IMR-90 (cell line): ENCODE measurements around the gene TNFRSF14. TPM values are rescaled to one million over a fixed set of nuclear protein-coding genes. Genes with fewer than 3 reads are reported as not detected.

Experiments used
- ATAC-seq: fragments of 200-7000 bp; cut with Tn5 transposase; 2 replicates; pipeline ENCODE4 v1.9.1; 2020; ENCODE audit warnings: low read depth, mild to moderate bottlenecking, moderate library complexity
- BruUV-seq: library from RNA; stranded (reverse); fragments of 400-500 nt; replicated peaks from 2 replicates; lab custom pipeline; 2021; lab: Mats Ljungman, UMichigan
- CTCF ChIA-PET: fragments of 300-600 bp; formaldehyde crosslinking; extraction: SDS; loops from one replicate; lab custom pipeline; 2021; ENCODE audit warnings: antibody characterized with exemption; lab: Yijun Ruan, JAX
- POLR2A ChIA-PET: fragments of 300-600 bp; sonication (Branson Sonifier 250); formaldehyde crosslinking; loops from one replicate; lab custom pipeline; 2022; ENCODE audit warnings: antibody characterized with exemption; ENCODE audit not compliant: unreplicated experiment; lab: Charles Lee
- DNase-seq: peaks from one replicate; pipeline ENCODE4 v3.0.0; 2013
- H2AFZ ChIP-seq: replicated peaks from 2 replicates; pipeline ENCODE3; 2013; ENCODE audit warnings: low read length, mild to moderate bottlenecking; ENCODE audit not compliant: poor library complexity
- H2AK5ac ChIP-seq: 2 replicates; pipeline ENCODE4 v1.6.1; 2013; ENCODE audit warnings: low read depth, low read length, inconsistent platforms
- H2AK9ac ChIP-seq: replicated peaks from 2 replicates; pipeline ENCODE3; 2013; ENCODE audit warnings: mild to moderate bottlenecking, low read depth, low read length, moderate library complexity; ENCODE audit not compliant: poor library complexity
- H2BK120ac ChIP-seq: 2 replicates; pipeline ENCODE4 v1.6.1; 2013; ENCODE audit warnings: low read depth, low read length, inconsistent platforms
- H2BK15ac ChIP-seq: 3 replicates; pipeline ENCODE4 v1.6.1; 2013; ENCODE audit warnings: low read depth, low read length, inconsistent platforms
- H2BK20ac ChIP-seq: 2 replicates; pipeline ENCODE4 v1.6.1; 2013; ENCODE audit warnings: low read depth, mild to moderate bottlenecking, inconsistent platforms, low read length, moderate library complexity
- H2BK5ac ChIP-seq: 2 replicates; pipeline ENCODE4 v1.6.1; 2013; ENCODE audit warnings: mild to moderate bottlenecking, low read depth, low read length, inconsistent platforms; ENCODE audit not compliant: poor library complexity, severe bottlenecking
- H3K14ac ChIP-seq: replicated peaks from 2 replicates; pipeline ENCODE4 v1.6.1; 2013; ENCODE audit warnings: low read depth, low read length, inconsistent platforms
- H3K18ac ChIP-seq: 2 replicates; pipeline ENCODE4 v1.6.1; 2013; ENCODE audit warnings: low read depth, low read length, control low read depth
- H3K23ac ChIP-seq: 2 replicates; pipeline ENCODE4 v1.6.1; 2013; ENCODE audit warnings: low read depth, low read length, inconsistent platforms
- H3K27ac ChIP-seq: 2 replicates; pipeline ENCODE4 v1.5.1; 2013; ENCODE audit warnings: mild to moderate bottlenecking, control low read depth, low read length; ENCODE audit not compliant: insufficient read depth
- H3K27me3 ChIP-seq: 2 replicates; pipeline ENCODE4 v1.6.1; 2013; ENCODE audit warnings: low read length; ENCODE audit not compliant: control insufficient read depth, insufficient read depth
- H3K36me3 ChIP-seq: 2 replicates; pipeline ENCODE4 v1.6.1; 2013; ENCODE audit warnings: low read length, mixed read lengths; ENCODE audit not compliant: control insufficient read depth, insufficient read depth
- H3K4ac ChIP-seq: 2 replicates; pipeline ENCODE4 v1.6.1; 2013; ENCODE audit warnings: low read depth, low read length, inconsistent platforms
- H3K4me1 ChIP-seq: 2 replicates; pipeline ENCODE4 v1.6.1; 2013; ENCODE audit warnings: low read length, mixed read lengths; ENCODE audit not compliant: control insufficient read depth, insufficient read depth
- H3K4me2 ChIP-seq: 2 replicates; pipeline ENCODE4 v1.6.1; 2013; ENCODE audit warnings: low read depth, mild to moderate bottlenecking, control low read depth, low read length, moderate library complexity
- H3K4me3 ChIP-seq: 2 replicates; pipeline ENCODE4 v1.5.1; 2013; ENCODE audit warnings: low read depth, mild to moderate bottlenecking, control low read depth, low read length, moderate library complexity; ENCODE audit not compliant: insufficient read depth
- H3K56ac ChIP-seq: 2 replicates; pipeline ENCODE4 v1.6.1; 2013; ENCODE audit warnings: low read length, inconsistent platforms; ENCODE audit not compliant: insufficient read depth; ENCODE audit errors: extremely low read depth
- H3K79me1 ChIP-seq, 2 experiments: 2 replicates each; pipeline ENCODE4 v1.6.1; 2013; ENCODE audit warnings: low read length in 2 of 2, inconsistent platforms in 1 of 2, low read depth in 1 of 2
- H3K9ac ChIP-seq: 2 replicates; pipeline ENCODE4 v1.6.1; 2013; ENCODE audit warnings: low read depth, low read length, control low read depth
- H3K9me1 ChIP-seq: 2 replicates; pipeline ENCODE4 v1.6.1; 2013; ENCODE audit warnings: low read length, inconsistent platforms; ENCODE audit not compliant: insufficient read depth
- H3K9me3 ChIP-seq: 2 replicates; pipeline ENCODE4 v1.6.1; 2013; ENCODE audit warnings: low read length; ENCODE audit not compliant: control insufficient read depth, insufficient read depth
- H4K20me1 ChIP-seq: 2 replicates; pipeline ENCODE4 v1.6.1; 2013; ENCODE audit warnings: low read length, inconsistent platforms; ENCODE audit not compliant: insufficient read depth
- H4K5ac ChIP-seq: 2 replicates; pipeline ENCODE4 v1.6.1; 2013; ENCODE audit warnings: mild to moderate bottlenecking, low read depth, low read length, control low read depth
- H4K8ac ChIP-seq, 2 experiments: 2 replicates each; pipeline ENCODE4 v1.6.1; 2013; ENCODE audit warnings: low read depth in 2 of 2, low read length in 2 of 2, control low read depth in 1 of 2, inconsistent platforms in 1 of 2
- H4K91ac ChIP-seq: 2 replicates; pipeline ENCODE4 v1.6.1; 2013; ENCODE audit warnings: low read depth, low read length, inconsistent platforms; ENCODE audit not compliant: insufficient read depth
- BHLHE40 ChIP-seq: fragments of 150-350 bp; IDR thresholded peaks from 2 replicates; pipeline ENCODE4 v1.6.1; 2016; ENCODE audit warnings: mild to moderate bottlenecking, low read depth, low read length
- CEBPB ChIP-seq: IDR thresholded peaks from 2 replicates; pipeline ENCODE4 v1.6.1; 2012; ENCODE audit warnings: low read depth, low read length, improper control_type of control experiment
- CHD1 ChIP-seq: IDR thresholded peaks from 2 replicates; pipeline ENCODE4 v1.6.1; 2012; ENCODE audit warnings: low read depth, low read length, improper control_type of control experiment
- CTCF ChIP-seq: conservative IDR thresholded peaks from 2 replicates; pipeline ENCODE4 v1.5.1; 2012; ENCODE audit warnings: mild to moderate bottlenecking, low read depth, low read length, improper control_type of control experiment
- ELK1 ChIP-seq: fragments of 150-350 bp; IDR thresholded peaks from 2 replicates; pipeline ENCODE4 v1.6.1; 2016; ENCODE audit warnings: low read depth, mild to moderate bottlenecking, low read length, moderate library complexity, borderline replicate concordance
- FOS ChIP-seq: fragments of 150-350 bp; IDR thresholded peaks from 2 replicates; pipeline ENCODE4 v1.6.1; 2016; ENCODE audit warnings: low read depth, low read length
- MAFK ChIP-seq: IDR thresholded peaks from 2 replicates; pipeline ENCODE4 v1.6.1; 2012; ENCODE audit warnings: low read depth, low read length, improper control_type of control experiment
- NFE2L2 ChIP-seq: fragments of 150-350 bp; IDR thresholded peaks from 2 replicates; pipeline ENCODE4 v1.6.1; 2016; ENCODE audit warnings: low read depth, mild to moderate bottlenecking, low read length
- POLR2A ChIP-seq: IDR thresholded peaks from 2 replicates; pipeline ENCODE4 v1.6.1; 2012; ENCODE audit warnings: mild to moderate bottlenecking, low read depth, low read length
- RCOR1 ChIP-seq: IDR thresholded peaks from 2 replicates; pipeline ENCODE4 v1.6.1; 2012; ENCODE audit warnings: mild to moderate bottlenecking, low read length, improper control_type of control experiment; ENCODE audit not compliant: insufficient replicate concordance
- RFX5 ChIP-seq: IDR thresholded peaks from 2 replicates; pipeline ENCODE4 v1.8.0; 2012; ENCODE audit warnings: low read depth, mild to moderate bottlenecking, low read length, moderate library complexity
- SMC3 ChIP-seq: fragments of 150-350 bp; IDR thresholded peaks from 2 replicates; pipeline ENCODE4 v1.6.1; 2016; ENCODE audit warnings: low read depth, mild to moderate bottlenecking, antibody characterized with exemption, low read length, moderate library complexity
- USF2 ChIP-seq: fragments of 150-350 bp; IDR thresholded peaks from 2 replicates; pipeline ENCODE4 v1.6.1; 2017; ENCODE audit warnings: mild to moderate bottlenecking, antibody characterized with exemption, low read length, low read depth
- WGBS, 2 experiments: methylation state at CpG; one replicate each; pipeline versions ENCODE4 v1.1.5 to v1.1.7; 2013; ENCODE audit warnings: missing lambda C conversion rate in 2 of 2; ENCODE audit not compliant: insufficient read length in 1 of 2; ENCODE audit errors: extremely low coverage in 2 of 2; 5-methylcytosine and 5-hydroxymethylcytosine counted together
- dilution Hi-C: fragments of 300-500 bp; cut with HindIII; formaldehyde crosslinking; loops from one replicate; pipeline ENCODE4 v1.14.3; 2018; ENCODE audit warnings: low sequenced_read_pairs; ENCODE audit not compliant: unreplicated experiment
- in situ Hi-C: fragments of 300-500 bp; cut with MboI; formaldehyde crosslinking; loops from 3 replicates; pipeline ENCODE4 v1.14.3; 2019; ENCODE audit warnings: low sequenced_read_pairs, inconsistent platforms, mixed read lengths
- intact Hi-C: fragments of 100-400 bp; cut with micrococcal nuclease; formaldehyde crosslinking; loops from 2 replicates; pipeline ENCODE4 v1.10.0; 2022
- polyA plus RNA-seq, 3 experiments: library from polyadenylated mRNA; depleted of rRNA; stranded (reverse); fragments of >200 nt; gene quantifications; 2 replicates each; pipeline ENCODE4 v1.2.3, GENCODE V29; 2012; ENCODE audit warnings: low replicate concordance in 1 of 3
- total RNA-seq: library from RNA; depleted of rRNA; stranded (reverse); fragments of >200 nt; gene quantifications from 2 replicates; pipeline ENCODE4 v1.2.3, GENCODE V29; 2012

TNFRSF14 gene
- total and polyA plus RNA-seq, 2 of the 4 experiments (the other 2 are of a cell fraction) = 1.3 to 4.2 TPM

- no peak overlapping the region for H3K27ac ChIP-seq
Observed at GRCh38 chr1:2563205-2563604, 7.0 kb downstream of the TNFRSF14 start.

More at GRCh38 chr1:2563205-2563604, 7.0 kb downstream of the TNFRSF14 start:
- intact Hi-C loops = no loop called here
- Histone ChIP-seq H3K9ac (no peak overlapping the region), H3K36me3 (no peaks in the 10 kb centered on the region), H4K91ac (no peak overlapping the region), H3K4me1 (no peaks in the 10 kb centered on the region), H2AFZ (no peak overlapping the region), H4K5ac (no peak overlapping the region), H2AK9ac (no peak overlapping the region), H3K14ac (no peak overlapping the region), H3K56ac (no peak overlapping the region), H3K27me3 (peaks cover 18% of the 10 kb centered on the region), H2BK120ac (no peak overlapping the region), H3K79me1 (no peaks in the 10 kb centered on the region), H2AK5ac (no peak overlapping the region), H4K20me1 (no peaks in the 10 kb centered on the region), H3K18ac (no peak overlapping the region), H3K23ac (no peak overlapping the region), H2BK5ac (no peak overlapping the region), H2BK15ac (no peak overlapping the region), H3K4ac (no peak overlapping the region), H2BK20ac (no peak overlapping the region), H3K9me1 (no peaks in the 10 kb centered on the region), H3K9me3 (no peaks in the 10 kb centered on the region), H3K4me3 (no peak overlapping the region), H4K8ac (no peak overlapping the region), H3K4me2 (no peak overlapping the region)
- POLR2A ChIA-PET = no interaction called here
- CTCF ChIA-PET = no interaction called here
- dilution Hi-C loops = no loop called here
- BruUV-seq = no TSS peak
- no peak for ATAC-seq
- TF ChIP-seq POLR2A (no peak), SMC3 (no peak), NFE2L2 (no peak), USF2 (no peak), BHLHE40 (no peak), RCOR1 (no peak), CEBPB (no peak), RFX5 (no peak), MAFK (no peak), ELK1 (no peak), FOS (no peak), CHD1 (no peak), CTCF (no peak)
- in situ Hi-C loops = no loop called here
- no peak for DNase-seq
- 75% methylated on average over 8 of the region's 18 CpGs; no CpG with 5 or more reads in 1 of the 2 experiments for WGBS, 2 experiments
